HG03469 (cell line): ENCODE measurements around the gene BBS9.
"Not testable (repeated sequence)": the region's sequence is repeated elsewhere in the genome, so short reads cannot be mapped to it uniquely, and the experiment has no call there.

Experiments used
- ATAC-seq: cut with Tn5 transposase; IDR thresholded peaks from one replicate; pipeline ENCODE4 v1.9.1; 2021; ENCODE audit warnings: mild to moderate bottlenecking, moderate library complexity, moderate number of reproducible peaks; ENCODE audit not compliant: unreplicated experiment

Gene BBS9

GRCh38 chr7:33192695-33193291 lies 63.4 kb downstream of the BBS9 start:
- no peak for ATAC-seq

GRCh38 chr7:33193308-33193864 lies 64.0 kb downstream of the BBS9 start:
- ATAC-seq: no peak

DNA sequence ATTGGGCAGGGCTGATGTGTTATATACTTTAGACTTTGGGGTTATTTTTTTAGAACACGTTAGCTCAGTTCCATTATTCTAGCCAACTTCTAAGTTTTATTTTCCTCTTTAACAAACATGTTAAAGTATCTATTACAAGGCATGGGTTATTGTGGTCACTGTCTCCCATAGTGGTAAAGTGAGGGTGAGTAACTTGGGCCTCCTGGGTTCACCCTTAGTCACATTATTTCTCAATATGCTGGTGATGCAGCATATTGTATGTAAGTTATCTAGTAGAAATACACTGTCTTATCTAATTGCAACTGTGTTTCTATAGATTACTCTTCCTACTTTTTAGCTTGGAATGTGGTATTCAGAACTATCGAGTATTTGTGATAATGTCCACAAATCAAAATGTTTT lies 65.9 kb downstream of the BBS9 start:
- ATAC-seq: no peak

GRCh38 chr7:33196221-33196620 lies 66.9 kb downstream of the BBS9 start:
- no peak for ATAC-seq

DNA sequence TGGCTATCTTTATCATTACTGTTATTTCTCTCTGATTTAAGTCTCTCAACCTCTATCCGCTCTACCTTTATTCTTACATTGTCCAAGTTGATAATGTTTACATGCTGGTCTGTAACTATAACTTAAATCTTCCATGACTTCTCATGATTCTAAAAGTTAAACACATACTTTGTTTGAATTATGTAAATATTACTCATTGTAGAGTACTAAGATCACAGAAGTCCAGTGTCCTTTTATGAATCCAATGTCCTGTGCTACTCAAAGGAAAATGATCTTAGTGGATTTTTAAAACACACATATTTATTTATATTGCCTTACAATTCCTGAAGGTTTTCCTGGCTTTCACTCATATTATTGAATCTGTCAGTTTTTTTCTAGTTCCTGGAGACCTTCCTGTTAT lies 70.9 kb downstream of the BBS9 start:
- no peak for ATAC-seq

- ATAC-seq: no peak
Measured at GRCh38 chr7:33201821-33202220, 72.5 kb downstream of the BBS9 start.

- ATAC-seq: no peak
Measured at GRCh38 chr7:33210958-33211357, 81.6 kb downstream of the BBS9 start.

DNA sequence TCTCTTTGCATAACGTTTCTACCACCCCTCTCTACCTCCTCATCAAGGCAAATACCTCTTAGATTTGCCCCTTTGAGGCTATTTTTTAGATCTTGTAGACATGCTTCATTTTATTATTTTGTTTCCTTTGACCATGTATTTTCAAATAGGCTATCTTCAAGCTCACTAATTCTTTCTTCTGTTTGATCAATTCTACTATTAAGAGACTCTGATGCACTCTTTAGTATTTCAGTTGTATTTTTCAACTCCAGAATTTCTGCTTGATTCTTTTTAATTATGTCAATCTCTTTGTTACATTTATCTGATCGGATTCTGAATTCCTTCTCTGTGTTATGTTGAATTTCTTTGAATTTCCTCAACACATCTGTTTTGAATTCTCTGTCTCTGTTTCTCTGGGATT lies 82.8 kb downstream of the BBS9 start:
- no peak for ATAC-seq

- no peak for ATAC-seq
Measured at GRCh38 chr7:33215992-33216391, 86.6 kb downstream of the BBS9 start.

DNA sequence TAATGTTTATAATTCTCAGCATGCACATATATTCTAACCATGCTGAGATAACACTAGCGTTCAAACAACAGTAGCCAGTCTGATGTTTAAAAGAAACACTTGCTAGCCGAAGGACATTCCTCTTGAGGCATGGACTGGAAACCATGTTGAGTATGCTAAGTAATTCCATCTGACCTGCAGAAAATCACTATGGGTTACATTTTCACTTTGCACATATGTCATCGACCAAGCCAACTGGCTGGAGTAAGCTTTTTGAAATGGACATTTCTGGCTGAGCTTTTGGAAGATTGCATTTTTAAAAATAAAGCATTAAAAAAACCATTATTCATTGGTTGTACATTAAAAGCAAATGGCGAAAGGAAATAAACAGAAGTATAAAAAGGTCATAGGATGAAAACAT lies 88.2 kb downstream of the BBS9 start:
- no peak for ATAC-seq

- not testable (repeated sequence) for ATAC-seq
Measured at GRCh38 chr7:33218841-33219535, 89.6 kb downstream of the BBS9 start.

GRCh38 chr7:33220231-33220630 lies 90.9 kb downstream of the BBS9 start:
- no peak for ATAC-seq

DNA sequence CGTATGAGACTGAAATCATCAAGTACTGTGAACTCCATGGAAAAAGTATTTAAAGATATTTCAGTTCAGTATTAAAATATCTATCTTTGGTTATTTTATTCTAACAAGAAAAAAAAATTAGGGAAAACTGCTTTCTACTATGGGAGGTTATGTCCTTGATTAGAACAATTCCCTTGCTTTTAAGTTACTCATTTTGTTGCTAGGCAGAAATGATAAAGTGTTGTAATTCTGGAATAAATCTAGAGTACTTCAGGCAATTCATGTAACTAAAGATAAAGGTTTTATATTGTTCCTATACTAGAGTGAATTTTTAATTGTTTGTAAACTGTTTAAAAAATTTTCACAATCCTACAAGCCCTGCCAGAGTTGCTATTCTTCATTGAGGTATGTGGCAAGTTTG lies 92.0 kb downstream of the BBS9 start:
- ATAC-seq: no peak

DNA sequence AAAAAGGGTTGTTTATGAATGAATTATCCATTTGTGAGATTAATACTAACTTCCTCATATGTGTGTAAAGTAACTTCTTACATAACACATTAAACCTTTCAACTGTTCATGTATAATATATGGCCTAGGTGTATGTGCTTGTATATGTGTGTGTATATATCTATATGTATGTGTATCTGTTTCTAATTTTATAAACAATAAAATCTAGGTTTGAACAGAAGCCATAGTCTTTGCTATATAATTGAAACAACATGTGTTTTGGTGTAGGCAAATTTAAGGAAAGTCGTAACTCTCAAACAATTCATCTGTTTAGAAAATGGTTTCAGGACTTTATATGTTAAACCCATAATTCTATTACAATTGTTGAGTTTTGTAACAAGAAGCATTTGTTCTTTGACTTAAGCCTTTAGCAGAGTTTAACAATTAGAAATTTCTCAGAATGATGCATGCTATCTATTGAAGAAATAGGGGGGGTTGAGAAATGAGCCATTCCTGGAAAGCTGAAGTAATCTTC lies 103.3 kb downstream of the BBS9 start:
- ATAC-seq: no peak

DNA sequence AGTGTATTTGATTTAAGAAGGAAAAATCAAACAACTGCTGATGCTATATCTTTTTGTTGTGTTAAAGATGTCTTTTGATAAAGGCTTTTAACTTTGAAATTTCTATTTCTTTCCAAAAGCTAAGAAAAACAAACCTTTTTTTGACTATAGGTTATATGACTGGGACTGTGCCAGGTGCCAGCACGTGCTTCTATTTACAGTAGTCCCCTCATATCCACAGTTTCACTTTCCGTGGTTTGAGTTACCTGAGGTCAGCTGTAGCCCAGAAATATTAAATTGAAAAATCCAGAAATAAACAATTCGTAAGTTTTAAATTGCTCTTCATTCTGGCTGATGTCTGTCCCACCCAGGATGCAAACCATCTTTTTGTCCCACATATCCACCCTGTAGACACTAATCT lies 104.3 kb downstream of the BBS9 start:
- ATAC-seq: no peak

GRCh38 chr7:33237036-33237435 lies 107.7 kb downstream of the BBS9 start:
- ATAC-seq: no peak

DNA sequence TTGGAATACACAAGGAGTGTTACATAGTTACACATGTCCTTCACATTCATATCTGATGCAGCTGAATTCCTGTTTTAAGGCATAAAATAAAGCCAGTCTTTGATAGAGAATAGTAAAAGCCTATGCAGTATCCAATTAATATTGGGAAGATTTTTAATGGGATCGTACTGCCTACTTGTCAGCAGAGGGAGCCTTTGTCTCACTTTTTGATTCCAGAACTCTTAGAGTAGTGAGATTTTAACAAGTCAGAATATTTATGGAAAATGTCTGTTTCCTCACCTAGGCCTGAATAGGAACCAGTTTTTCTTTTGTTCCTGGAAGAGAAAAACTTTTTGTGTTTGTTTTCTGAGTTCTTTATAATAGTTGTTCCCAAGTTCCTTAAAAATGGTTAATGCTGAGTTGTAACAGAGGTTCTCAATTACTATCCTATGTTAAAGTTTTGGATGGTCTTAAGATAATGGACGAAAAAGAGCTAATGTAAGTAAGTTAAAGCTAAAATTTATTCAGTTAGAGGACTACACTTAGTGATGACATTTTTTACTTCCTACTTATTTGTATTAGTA lies 114.0 kb downstream of the BBS9 start:
- ATAC-seq: no peak

DNA sequence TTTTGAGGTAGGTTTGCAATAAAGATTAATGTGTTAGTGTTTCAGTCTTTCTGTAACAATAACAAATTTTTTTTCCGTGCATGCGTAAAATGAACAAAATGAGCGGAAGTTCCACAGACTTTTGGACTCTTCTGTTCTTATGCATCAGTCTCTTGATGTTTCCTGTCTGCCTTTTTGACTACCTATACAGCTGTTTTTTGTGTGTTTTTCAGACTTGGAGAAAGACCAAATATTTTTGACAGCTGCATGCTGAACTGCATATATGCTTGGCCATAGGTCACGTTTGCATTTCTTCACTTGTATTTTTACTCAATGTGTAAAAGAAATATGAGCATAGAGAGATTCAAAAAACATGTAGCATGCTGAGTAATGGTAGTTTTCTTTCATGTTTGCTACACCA lies 119.3 kb downstream of the BBS9 start:
- ATAC-seq: no peak

DNA sequence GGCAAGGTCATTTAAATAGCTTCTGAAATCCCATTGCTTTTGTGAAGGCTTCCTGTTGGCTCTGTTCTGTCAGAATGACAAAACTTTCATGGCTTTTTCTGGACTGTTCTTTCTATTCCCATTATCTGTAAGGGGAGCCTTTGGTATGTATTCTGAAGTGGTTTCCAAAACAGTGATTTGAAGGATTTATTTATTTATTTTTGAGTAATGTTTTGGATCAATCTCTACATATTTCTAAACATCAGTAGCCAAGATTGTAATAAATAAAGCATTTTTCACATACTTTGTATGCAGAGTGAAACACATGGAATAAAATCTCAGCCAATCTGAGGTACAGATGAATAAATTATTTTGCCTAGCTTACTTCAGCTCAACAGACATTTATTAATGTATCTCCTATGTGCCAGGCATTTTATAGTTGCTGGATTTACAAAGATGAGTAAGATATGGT lies 121.1 kb downstream of the BBS9 start:
- no peak for ATAC-seq

DNA sequence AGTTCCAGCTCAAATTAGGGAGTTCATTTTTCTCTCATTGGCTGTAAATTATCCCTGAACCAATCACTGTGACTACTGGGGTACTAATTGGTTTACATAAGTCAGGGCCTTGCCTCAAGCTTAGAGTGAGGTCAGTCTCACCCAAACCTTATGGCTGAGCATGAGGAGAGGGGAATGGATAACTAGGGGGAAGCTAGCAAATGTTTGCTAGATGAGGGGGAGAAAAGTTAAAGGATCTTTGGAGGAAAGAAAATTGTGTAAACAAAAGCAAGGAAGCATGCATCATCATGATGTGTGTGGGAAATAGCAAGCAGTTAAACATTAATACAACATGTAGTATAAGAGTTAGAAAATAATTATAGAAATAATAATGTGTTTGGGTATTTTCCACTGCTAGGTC lies 121.9 kb downstream of the BBS9 start:
- no peak for ATAC-seq

DNA sequence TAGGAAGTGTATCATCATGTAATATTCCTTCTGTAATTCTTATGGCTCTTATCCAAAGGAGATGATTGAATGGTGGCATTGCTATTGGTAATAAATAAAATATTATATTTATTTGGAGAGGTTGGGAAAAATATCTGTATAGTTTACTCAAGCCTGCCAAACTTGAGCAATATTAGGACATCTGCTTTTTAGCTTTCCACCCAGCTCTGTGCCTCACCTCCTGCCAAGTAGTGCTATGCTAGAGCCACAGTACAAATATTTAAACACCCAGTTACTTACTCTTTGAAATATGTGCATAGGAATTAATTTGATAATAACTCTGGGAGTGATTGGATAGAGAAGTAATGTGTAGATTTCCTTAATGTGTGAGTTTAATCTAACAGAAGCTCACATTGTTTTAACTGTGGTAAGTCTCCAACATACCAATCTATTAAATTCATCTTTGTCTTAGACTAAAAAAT lies 129.2 kb downstream of the BBS9 start:
- no peak for ATAC-seq

- ATAC-seq: peak; percentile 67
Measured at GRCh38 chr7:33261585-33261984, 132.2 kb downstream of the BBS9 start.
